Stimulated activated CD4-positive, alpha-beta T cell treated with anti-CD3 and anti-CD28 coated beads, Interleukin-15, amount 100 ng/mL, for 24 hours (primary cell): ENCODE measurements around the gene CA5A.
A peak's percentile ranks its signal among the peaks of the same experiment; 100 is the strongest.
"Not testable (repeated sequence)": the region's sequence is repeated elsewhere in the genome, so short reads cannot be mapped to it uniquely, and the experiment has no call there.

Experiments
- DNase-seq: peaks from one replicate; pipeline ENCODE4 v3.0.0-alpha.2; 2020

Gene CA5A

GRCh38 chr16:87936375-87937230 is at the start of gene CA5A:
Gene CA5A, minus strand, starts transcription at chr16:87936529. Its CDS starts 79 bp downstream, at chr16:87936450.
- no peak for DNase-seq

GRCh38 chr16:87985493-87985892 is 49.2 kb upstream of the CA5A start:
- not testable (repeated sequence) for DNase-seq

GRCh38 chr16:87984632-87985267 is 48.4 kb upstream of the CA5A start:
- no peak for DNase-seq

GRCh38 chr16:87984180-87984579 is 47.9 kb upstream of the CA5A start:
- DNase-seq: peak; percentile 47

GRCh38 chr16:87983737-87984097 is 47.4 kb upstream of the CA5A start:
- peak; percentile 57 for DNase-seq

GRCh38 chr16:87983072-87983736 is 46.9 kb upstream of the CA5A start:
- DNase-seq: not testable (repeated sequence)

GRCh38 chr16:87982581-87983041 is 46.3 kb upstream of the CA5A start:
- no peak for DNase-seq

GRCh38 chr16:87981376-87981775 is 45.0 kb upstream of the CA5A start:
- DNase-seq: not testable (repeated sequence)

- not testable (repeated sequence) for DNase-seq
Measured at GRCh38 chr16:87979911-87980630, 43.7 kb upstream of the CA5A start.

GRCh38 chr16:87979352-87979751 is 43.0 kb upstream of the CA5A start:
- no peak for DNase-seq

- DNase-seq: no peak
Measured at GRCh38 chr16:87978127-87978526, 41.8 kb upstream of the CA5A start.

GRCh38 chr16:87976665-87977064 is 40.3 kb upstream of the CA5A start:
- DNase-seq: no peak

GRCh38 chr16:87974178-87974577 is 37.8 kb upstream of the CA5A start:
- DNase-seq: no peak

- no peak for DNase-seq
Measured at GRCh38 chr16:87973717-87974116, 37.4 kb upstream of the CA5A start.

- no peak for DNase-seq
Measured at GRCh38 chr16:87971933-87972332, 35.6 kb upstream of the CA5A start.

- no peak for DNase-seq
Measured at GRCh38 chr16:87970186-87970585, 33.9 kb upstream of the CA5A start.

GRCh38 chr16:87968541-87968940 is 32.2 kb upstream of the CA5A start:
- DNase-seq: no peak

- DNase-seq: no peak
Measured at GRCh38 chr16:87966685-87967185, 30.4 kb upstream of the CA5A start.

- DNase-seq: no peak
Measured at GRCh38 chr16:87966064-87966645, 29.8 kb upstream of the CA5A start.

- DNase-seq: no peak
Measured at GRCh38 chr16:87965417-87965816, 29.1 kb upstream of the CA5A start.

- DNase-seq: no peak
Measured at GRCh38 chr16:87964049-87964659, 27.8 kb upstream of the CA5A start.

- DNase-seq: peak; percentile 83
Measured at GRCh38 chr16:87963400-87963799, 27.1 kb upstream of the CA5A start.
